SK-N-SH treated with all-trans-retinoic acid at 6 μM for 48 hours (cell line): Measurements from ENCODE around the gene GOT1.

ENCODE experiments used
- ATAC-seq: fragments of 200-7000 bp; cut with Tn5 transposase; 3 replicates; pipeline ENCODE4 v1.9.1; 2020; ENCODE audit warnings: mild to moderate bottlenecking, moderate library complexity
- ARNTL ChIP-seq: fragments of 450-650 bp; formaldehyde crosslinking; IDR thresholded peaks from 2 replicates; pipeline ENCODE4 v1.5.0; 2020; ENCODE audit warnings: low read depth, mild to moderate bottlenecking, moderate library complexity, borderline replicate concordance
- BACH2 ChIP-seq: fragments of 250-450 bp; sonication (Bioruptor Pico); IDR thresholded peaks from 2 replicates; pipeline ENCODE4 v1.9.0; 2021; ENCODE audit warnings: mild to moderate bottlenecking, borderline replicate concordance
- CSDC2 ChIP-seq: fragments of 250-450 bp; sonication (Bioruptor Pico); IDR thresholded peaks from 2 replicates; pipeline ENCODE4 v1.5.0; 2020; ENCODE audit warnings: mild to moderate bottlenecking, moderate library complexity
- CSRNP3 ChIP-seq: fragments of 250-450 bp; sonication (Bioruptor Pico); IDR thresholded peaks from 2 replicates; pipeline ENCODE4 v1.5.1; 2021; ENCODE audit warnings: mild to moderate bottlenecking, moderate library complexity
- ESRRG ChIP-seq: fragments of 250-450 bp; sonication (Bioruptor Pico); IDR thresholded peaks from 2 replicates; pipeline ENCODE4 v1.6.1; 2021; ENCODE audit warnings: mild to moderate bottlenecking
- GLIS3 ChIP-seq: fragments of 250-450 bp; sonication (Bioruptor Pico); IDR thresholded peaks from 2 replicates; pipeline ENCODE4 v1.5.0; 2020; ENCODE audit warnings: mild to moderate bottlenecking, moderate library complexity
- ISL1 ChIP-seq: fragments of 250-450 bp; sonication (Bioruptor Pico); IDR thresholded peaks from 2 replicates; pipeline ENCODE4 v2.1.2; 2022; ENCODE audit warnings: mild to moderate bottlenecking, moderate library complexity
- PATZ1 ChIP-seq: fragments of 250-450 bp; sonication (Bioruptor Pico); IDR thresholded peaks from 2 replicates; pipeline ENCODE4 v1.8.0; 2020; ENCODE audit warnings: mild to moderate bottlenecking, moderate library complexity, borderline replicate concordance
- POU6F1 ChIP-seq: fragments of 250-450 bp; sonication (Bioruptor Pico); IDR thresholded peaks from 2 replicates; pipeline ENCODE4 v1.8.0; 2021; ENCODE audit warnings: low read depth, mild to moderate bottlenecking, moderate library complexity, borderline replicate concordance
- PPARA ChIP-seq: fragments of 250-450 bp; sonication (Bioruptor Pico); IDR thresholded peaks from 2 replicates; pipeline ENCODE4 v1.5.0; 2020; ENCODE audit warnings: mild to moderate bottlenecking, borderline replicate concordance
- RARB ChIP-seq: fragments of 250-450 bp; sonication (Bioruptor Pico); IDR thresholded peaks from 2 replicates; pipeline ENCODE4 v1.8.0; 2021; ENCODE audit warnings: mild to moderate bottlenecking, moderate library complexity
- SNAI2 ChIP-seq: fragments of 250-450 bp; sonication (Bioruptor Pico); IDR thresholded peaks from 2 replicates; pipeline ENCODE4 v1.5.0; 2020; ENCODE audit warnings: mild to moderate bottlenecking, moderate library complexity
- TCF4 ChIP-seq: fragments of 250-450 bp; sonication (Bioruptor Pico); IDR thresholded peaks from 2 replicates; pipeline ENCODE4 v1.8.0; 2021; ENCODE audit warnings: mild to moderate bottlenecking, moderate library complexity, borderline replicate concordance
- TOX ChIP-seq: fragments of 250-450 bp; sonication (Bioruptor Pico); IDR thresholded peaks from 2 replicates; pipeline ENCODE4 v1.8.0; 2021; ENCODE audit warnings: mild to moderate bottlenecking, moderate library complexity, borderline replicate concordance
- TSHZ2 ChIP-seq: fragments of 250-450 bp; sonication (Bioruptor Pico); IDR thresholded peaks from 2 replicates; pipeline ENCODE4 v1.5.0; 2020; ENCODE audit warnings: mild to moderate bottlenecking, moderate library complexity
- ZFP3 ChIP-seq: fragments of 250-450 bp; sonication (Bioruptor Pico); IDR thresholded peaks from 2 replicates; pipeline ENCODE4 v1.5.0; 2020; ENCODE audit warnings: mild to moderate bottlenecking, moderate library complexity
- ZFP30 ChIP-seq: fragments of 450-650 bp; formaldehyde crosslinking; IDR thresholded peaks from 2 replicates; pipeline ENCODE4 v1.5.0; 2022; ENCODE audit warnings: mild to moderate bottlenecking, moderate library complexity
- ZNF565 ChIP-seq: fragments of 450-650 bp; formaldehyde crosslinking; conservative IDR thresholded peaks from 2 replicates; pipeline ENCODE4 v1.5.0; 2020; ENCODE audit warnings: low read depth, mild to moderate bottlenecking, moderate library complexity
- ZNF70 ChIP-seq: fragments of 450-650 bp; formaldehyde crosslinking; IDR thresholded peaks from 2 replicates; pipeline ENCODE4 v1.5.0; 2020; ENCODE audit warnings: mild to moderate bottlenecking, moderate library complexity
- ZNF8 ChIP-seq: fragments of 450-650 bp; formaldehyde crosslinking; IDR thresholded peaks from 2 replicates; pipeline ENCODE4 v1.5.0; 2020; ENCODE audit warnings: mild to moderate bottlenecking, moderate library complexity

The GOT1 gene

GRCh38 chr10:99424656-99425055, 5.8 kb downstream of the GOT1 start (continued):
- no peak for TF ChIP-seq CSRNP3 (CRISPR knock-in tag)
- no peak for TF ChIP-seq ZFP30 (CRISPR knock-in tag)
- TF ChIP-seq ESRRG = no peak
- TF ChIP-seq ISL1 (CRISPR knock-in tag) = no peak
- TF ChIP-seq, all 23 proteins: peak for 0

- no peak for TF ChIP-seq ARNTL
- no peak for TF ChIP-seq ZNF8 (CRISPR knock-in tag)
- no peak for TF ChIP-seq CSDC2 (CRISPR knock-in tag)
- TF ChIP-seq ZFP3 (CRISPR knock-in tag) = no peak
- TF ChIP-seq TSHZ2 (CRISPR knock-in tag) = no peak
- TF ChIP-seq ESRRG = no peak
- no peak for TF ChIP-seq ZNF70
- TF ChIP-seq TOX = no peak
- no peak for TF ChIP-seq CSRNP3 (CRISPR knock-in tag)
- no peak for TF ChIP-seq PATZ1 (CRISPR knock-in tag)
- TF ChIP-seq SNAI2 (CRISPR knock-in tag) = no peak
- TF ChIP-seq ZFP30 (CRISPR knock-in tag) = no peak
- TF ChIP-seq GLIS3 (CRISPR knock-in tag) = no peak
- TF ChIP-seq ISL1 (CRISPR knock-in tag) = no peak
- no peak for TF ChIP-seq RARB (CRISPR knock-in tag)
- no peak for TF ChIP-seq TCF4 (CRISPR knock-in tag)
- no peak for TF ChIP-seq BACH2 (CRISPR knock-in tag)
- TF ChIP-seq PPARA (CRISPR knock-in tag) = no peak
- ATAC-seq = no peak
Observed at GRCh38 chr10:99422529-99423096, 7.8 kb downstream of the GOT1 start.

GRCh38 chr10:99421233-99421739, 9.1 kb downstream of the GOT1 start:
- no peak for ATAC-seq
- TF ChIP-seq TCF4 (CRISPR knock-in tag) (no peak), ISL1 (CRISPR knock-in tag) (no peak), POU6F1 (CRISPR knock-in tag) (no peak), PPARA (CRISPR knock-in tag) (no peak), PATZ1 (CRISPR knock-in tag) (no peak), ZNF565 (CRISPR knock-in tag) (no peak), CSRNP3 (CRISPR knock-in tag) (no peak), ZNF8 (CRISPR knock-in tag) (no peak), BACH2 (CRISPR knock-in tag) (no peak), CSDC2 (CRISPR knock-in tag) (no peak), TSHZ2 (CRISPR knock-in tag) (no peak), SNAI2 (CRISPR knock-in tag) (no peak), ZFP30 (CRISPR knock-in tag) (no peak)
